Measurements from ENCODE around the gene IGSF22. TPM values are rescaled to one million over a fixed set of nuclear protein-coding genes. Genes with fewer than 3 reads are reported as not detected.
"Not testable (repeated sequence)": the region's sequence is repeated elsewhere in the genome, so short reads cannot be mapped to it uniquely, and the experiment has no call there.

The IGSF22 gene
- total RNA-seq, 2 donors from 2014 or later, result not detected

GRCh38 chr11:18669219-18669596 lies 56.8 kb downstream of the IGSF22 start:
- peak; percentile 40 for ATAC-seq
- peak in 3 of 4 donors; percentile 16 to 36 (median 19) for DNase-seq

GRCh38 chr11:18668131-18668530 lies 57.9 kb downstream of the IGSF22 start:
- H3K27ac ChIP-seq, result no peak overlapping the region
- intact Hi-C loops (cut with DNase I), result no loop called here
- no peak for ATAC-seq
- TF ChIP-seq CTCF (IDR thresholded peaks at IDR 0.05), result no peak
- TF ChIP-seq POLR2A (IDR thresholded peaks at IDR 0.05), result no peak
- no peak for DNase-seq
- no peaks in the 10 kb centered on the region for H3K9me3 ChIP-seq
- H3K27me3 ChIP-seq, result no peaks in the 10 kb centered on the region
- H3K4me3 ChIP-seq, result no peak overlapping the region
- WGBS, 2 donors, result 90 to 91% methylated on average over 4 of the region's 4 CpGs
- peaks cover 35% of the 10 kb centered on the region for H3K4me1 ChIP-seq
- H3K36me3 ChIP-seq (replicated peaks in 1 of 2; ENCODE audit: insufficient read depth in 1 of 2, low read depth in 2 of 2), result no peaks in the 10 kb centered on the region

More at GRCh38 chr11:18669219-18669596, 56.8 kb downstream of the IGSF22 start:
- no peak overlapping the region for H3K27ac ChIP-seq
- intact Hi-C loops (cut with DNase I), result no loop called here
- H3K9me3 ChIP-seq, result no peaks in the 10 kb centered on the region
- H3K36me3 ChIP-seq (replicated peaks in 1 of 2; ENCODE audit: insufficient read depth in 1 of 2, low read depth in 2 of 2), result no peaks in the 10 kb centered on the region
- peaks cover 35% of the 10 kb centered on the region for H3K4me1 ChIP-seq
- no peak overlapping the region for H3K4me3 ChIP-seq
- WGBS, 2 donors, result 4 to 6% methylated on average over 2 of the region's 2 CpGs
- H3K27me3 ChIP-seq, result no peaks in the 10 kb centered on the region
- TF ChIP-seq POLR2A (IDR thresholded peaks at IDR 0.05) (no peak), CTCF (IDR thresholded peaks at IDR 0.05) (no peak)

DNA sequence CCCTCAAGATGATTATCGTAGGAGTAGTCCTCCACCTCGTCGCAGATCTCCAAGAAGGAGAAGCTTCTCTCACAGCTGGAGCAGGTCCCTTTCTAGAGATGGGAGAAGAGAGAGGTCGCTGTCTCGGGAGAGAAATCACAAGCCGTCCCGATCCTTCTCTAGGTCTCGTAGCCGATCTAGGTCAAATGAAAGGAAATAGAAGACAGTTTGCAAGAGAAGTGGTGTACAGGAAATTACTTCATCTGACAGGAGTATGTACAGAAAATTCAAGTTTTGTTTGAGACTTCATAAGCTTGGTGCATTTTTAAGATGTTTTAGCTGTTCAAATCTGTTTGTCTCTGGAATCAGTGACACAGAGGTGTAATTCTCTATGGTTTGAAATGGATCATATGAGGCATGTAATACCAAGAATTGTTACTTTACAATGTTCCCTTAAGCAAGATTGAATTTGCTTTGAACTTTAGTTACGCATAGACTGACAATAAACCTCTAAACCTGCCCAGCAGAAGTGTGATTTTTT lies 60.6 kb downstream of the IGSF22 start:
- H3K27me3 ChIP-seq; H3K27ac ChIP-seq; DNase-seq; ATAC-seq; H3K9me3 ChIP-seq; H3K36me3 ChIP-seq (replicated peaks in 1 of 2; ENCODE audit: insufficient read depth in 1 of 2, low read depth in 2 of 2); H3K4me3 ChIP-seq; intact Hi-C loops (cut with DNase I): not testable (repeated sequence)
- WGBS, 2 donors, result 76 to 88% methylated on average over 10 of the region's 10 CpGs
- H3K4me1 ChIP-seq, result peaks cover 29% of the 10 kb centered on the region

DNA sequence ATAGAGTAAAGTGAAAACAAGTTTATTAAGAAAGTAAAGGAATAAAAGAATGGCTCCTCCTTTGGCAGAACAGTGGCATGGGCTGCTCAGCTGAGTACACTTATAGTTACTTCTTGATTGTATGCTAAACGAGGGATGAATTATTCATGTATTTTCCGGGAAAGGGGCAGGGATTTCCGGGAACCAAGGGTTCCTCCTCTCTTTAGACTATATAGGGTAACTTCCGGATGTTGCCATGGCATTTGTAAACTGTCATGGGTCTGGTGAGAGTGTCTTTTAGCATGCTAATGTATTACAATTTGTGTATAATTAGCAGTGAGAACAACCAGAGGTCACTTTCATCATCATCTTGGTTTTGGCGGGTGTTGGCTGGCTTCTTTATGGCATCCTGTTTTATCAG lies 68.3 kb downstream of the IGSF22 start:
- H3K27me3 ChIP-seq, result no peaks in the 10 kb centered on the region

More for the DNA sequence above, 68.3 kb downstream of the IGSF22 start:
- no peaks in the 10 kb centered on the region for H3K4me1 ChIP-seq
- intact Hi-C loops (cut with DNase I), result no loop called here
- TF ChIP-seq CTCF (IDR thresholded peaks at IDR 0.05), result no peak
- TF ChIP-seq POLR2A (IDR thresholded peaks at IDR 0.05), result no peak
- no peak overlapping the region for H3K4me3 ChIP-seq
- 57 to 62% methylated on average over 5 of the region's 5 CpGs for WGBS, 2 donors
- no peak overlapping the region for H3K27ac ChIP-seq
- no peak for ATAC-seq
- H3K36me3 ChIP-seq (replicated peaks in 1 of 2; ENCODE audit: insufficient read depth in 1 of 2, low read depth in 2 of 2), result no peaks in the 10 kb centered on the region
- no peaks in the 10 kb centered on the region for H3K9me3 ChIP-seq
- no peak for DNase-seq

Other genes starting within 250 kb of the IGSF22 start
- gene TSG101, start 199.2 kb downstream of the IGSF22 start, total RNA-seq, result 10 to 100 TPM; 36.8 to 50.8 TPM
- gene UEVLD, start 137.5 kb downstream of the IGSF22 start, total RNA-seq, result 1 to 10 TPM; 5.6 to 8.8 TPM
- not detected for gene MISFA, start 126.4 kb downstream of the IGSF22 start, total RNA-seq
- gene SPTY2D1, start 91.8 kb downstream of the IGSF22 start, total RNA-seq, result 10 to 100 TPM; 10.1 to 15.2 TPM
- 1 to 10 TPM; 4.7 to 5.6 TPM for gene TMEM86A, start 27.4 kb downstream of the IGSF22 start, total RNA-seq
- gene PTPN5, start 65.6 kb upstream of the IGSF22 start, total RNA-seq, result under 1 TPM in 1 of 2 donors, not detected in 1; 0.26 TPM
- not detected for gene MRGPRX1, start 213.2 kb upstream of the IGSF22 start, total RNA-seq

All from body of pancreas (tissue), 4 donors.